MCF 10A (cell line): ENCODE results near the gene SARDH. TPM values are rescaled to one million over a fixed set of nuclear protein-coding genes. Genes with fewer than 3 reads are reported as not detected.

Experiments used
- BruUV-seq: library from RNA; stranded (reverse); fragments of 400-500 nt; replicated peaks from 2 replicates; lab custom pipeline; 2021; lab: Mats Ljungman, UMichigan
- CTCF ChIA-PET: fragments of 300-600 bp; sonication (Branson Sonifier 250); formaldehyde crosslinking; extraction: SDS; loops from one replicate; lab custom pipeline; 2021; ENCODE audit warnings: antibody characterized with exemption, inconsistent platforms; lab: Yijun Ruan, JAX
- POLR2A ChIA-PET: fragments of 300-600, 350-650 bp; sonication (Branson Sonifier 250); formaldehyde crosslinking; extraction: SDS; loops from one replicate; lab custom pipeline; 2020; ENCODE audit warnings: antibody characterized with exemption, inconsistent platforms; lab: Yijun Ruan, JAX
- DNase-seq: peaks from one replicate; pipeline ENCODE4 v3.0.0-alpha.2; 2018; ENCODE audit not compliant: unreplicated experiment
- H3K27ac Mint-ChIP-seq: one replicate; pipeline ENCODE4 v1.8.0; 2022; ENCODE audit warnings: mild to moderate bottlenecking, low read depth, mixed read lengths; ENCODE audit not compliant: unreplicated experiment
- H3K27me3 Mint-ChIP-seq: one replicate; pipeline ENCODE4 v1.8.0; 2022; ENCODE audit warnings: mixed read lengths; ENCODE audit not compliant: insufficient read depth, unreplicated experiment
- H3K36me3 Mint-ChIP-seq: one replicate; pipeline ENCODE4 v1.8.0; 2022; ENCODE audit warnings: mild to moderate bottlenecking, moderate library complexity, mixed read lengths; ENCODE audit not compliant: insufficient read depth, unreplicated experiment
- H3K4me1 Mint-ChIP-seq: one replicate; pipeline ENCODE4 v1.8.0; 2022; ENCODE audit warnings: mixed read lengths; ENCODE audit not compliant: insufficient read depth, unreplicated experiment
- H3K4me3 Mint-ChIP-seq: one replicate; pipeline ENCODE4 v1.8.0; 2022; ENCODE audit warnings: mild to moderate bottlenecking, moderate library complexity, mixed read lengths; ENCODE audit not compliant: unreplicated experiment
- H3K9me3 Mint-ChIP-seq: one replicate; pipeline ENCODE4 v1.8.0; 2022; ENCODE audit warnings: mixed read lengths; ENCODE audit not compliant: unreplicated experiment
- intact Hi-C: fragments of 100-400 bp; cut with micrococcal nuclease; formaldehyde crosslinking; loops from 2 replicates; pipeline ENCODE4 v1.14.1; 2022
- total RNA-seq: library from RNA; stranded (reverse); gene quantifications from 2 replicates; pipeline ENCODE4 v1.2.3, GENCODE V29; 2022
- TF ChIP-seq, protein P1 (sequence below): fragments of 200-600 bp; IDR thresholded peaks from one replicate; pipeline ENCODE4 v1.8.0; 2022; ENCODE audit warnings: antibody characterized with exemption, mild to moderate bottlenecking; ENCODE audit not compliant: unreplicated experiment

SARDH gene
- total RNA-seq, 1 experiment from 2014 or later = not detected

DNA sequence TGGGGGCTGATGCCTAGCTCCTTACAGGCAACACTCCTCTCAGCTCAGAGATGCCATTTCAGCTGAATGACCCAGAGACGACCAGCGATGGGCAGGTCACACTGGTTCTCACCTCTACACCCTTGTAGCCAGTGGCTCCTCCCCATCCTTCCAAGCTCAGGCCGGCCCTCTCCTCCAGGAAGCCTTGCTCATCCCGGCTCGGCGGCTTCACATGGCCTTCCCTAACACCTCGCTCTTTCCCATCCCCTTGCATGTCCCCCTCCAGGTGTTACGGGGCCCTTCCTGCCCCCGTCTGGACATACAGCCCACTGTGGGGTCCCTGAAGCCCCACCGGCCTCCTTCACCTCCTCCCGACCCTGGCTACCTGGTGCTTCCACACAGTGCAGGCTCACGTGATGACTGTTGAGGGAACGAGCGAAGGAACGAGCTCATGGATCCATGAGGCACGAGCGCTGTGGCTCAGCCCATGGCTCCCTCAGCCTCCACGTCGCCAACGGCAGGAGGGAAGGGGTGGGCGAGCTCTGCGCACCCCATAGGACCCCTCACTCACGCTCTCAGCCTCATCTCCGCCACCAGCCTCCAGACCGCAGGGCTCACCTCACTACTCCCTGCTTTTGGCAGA is 45.7 kb downstream of the SARDH start:
- Mint-ChIP-seq H3K4me3 (no peak overlapping the region), H3K36me3 (peaks cover 6% of the 10 kb centered on the region), H3K27me3 (peaks cover 73% of the 10 kb centered on the region), H3K4me1 (no peaks in the 10 kb centered on the region), H3K9me3 (no peaks in the 10 kb centered on the region), H3K27ac (no peak overlapping the region)
- no peak for DNase-seq
- intact Hi-C loops = no loop called here
- ChIA-PET POLR2A (no interaction called here), CTCF (interaction anchor here (0.5 kb wide), 1 partner anchor 1935 kb away, joined by 5 read pairs; no protein-coding TSS in a partner anchor)
- TF ChIP-seq, protein P1, sequence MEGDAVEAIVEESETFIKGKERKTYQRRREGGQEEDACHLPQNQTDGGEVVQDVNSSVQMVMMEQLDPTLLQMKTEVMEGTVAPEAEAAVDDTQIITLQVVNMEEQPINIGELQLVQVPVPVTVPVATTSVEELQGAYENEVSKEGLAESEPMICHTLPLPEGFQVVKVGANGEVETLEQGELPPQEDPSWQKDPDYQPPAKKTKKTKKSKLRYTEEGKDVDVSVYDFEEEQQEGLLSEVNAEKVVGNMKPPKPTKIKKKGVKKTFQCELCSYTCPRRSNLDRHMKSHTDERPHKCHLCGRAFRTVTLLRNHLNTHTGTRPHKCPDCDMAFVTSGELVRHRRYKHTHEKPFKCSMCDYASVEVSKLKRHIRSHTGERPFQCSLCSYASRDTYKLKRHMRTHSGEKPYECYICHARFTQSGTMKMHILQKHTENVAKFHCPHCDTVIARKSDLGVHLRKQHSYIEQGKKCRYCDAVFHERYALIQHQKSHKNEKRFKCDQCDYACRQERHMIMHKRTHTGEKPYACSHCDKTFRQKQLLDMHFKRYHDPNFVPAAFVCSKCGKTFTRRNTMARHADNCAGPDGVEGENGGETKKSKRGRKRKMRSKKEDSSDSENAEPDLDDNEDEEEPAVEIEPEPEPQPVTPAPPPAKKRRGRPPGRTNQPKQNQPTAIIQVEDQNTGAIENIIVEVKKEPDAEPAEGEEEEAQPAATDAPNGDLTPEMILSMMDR = no peak
- BruUV-seq = no TSS peak

DNA sequence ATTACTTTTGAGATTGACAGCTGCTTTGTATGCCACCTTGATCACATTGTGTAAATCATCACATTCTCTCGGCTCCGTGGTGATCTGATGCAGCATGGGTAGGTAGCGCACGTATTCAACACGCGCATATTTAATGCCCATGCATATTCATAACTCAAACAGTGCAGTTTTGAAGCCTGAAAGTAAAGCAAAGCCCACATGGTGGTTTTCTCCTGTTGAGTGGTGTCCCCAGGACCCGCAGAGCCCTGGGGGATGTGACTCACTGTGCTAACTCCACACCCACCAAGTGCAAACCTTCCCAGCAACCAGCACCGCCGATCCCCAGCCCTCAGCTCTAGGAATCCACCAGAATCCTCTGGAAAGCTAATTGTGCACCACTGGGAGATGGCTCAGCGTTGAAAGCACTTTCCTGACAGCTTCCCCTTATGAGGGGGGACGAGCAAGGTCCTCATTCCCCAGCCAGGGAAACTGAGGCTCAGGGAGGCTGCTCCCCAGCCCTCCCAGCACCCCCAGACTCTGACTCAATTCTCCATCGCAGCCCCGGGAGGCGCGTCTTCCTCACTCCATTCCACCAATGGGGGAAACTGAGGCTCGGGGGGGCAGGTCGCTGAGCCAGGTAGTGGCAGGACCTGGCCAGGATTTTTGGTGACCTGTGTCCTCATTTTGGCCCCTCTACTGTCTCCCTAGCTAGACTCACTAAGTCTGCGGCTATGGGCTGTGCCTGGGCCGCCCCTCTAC is 46.4 kb downstream of the SARDH start:
- CTCF ChIA-PET = interaction anchor here (0.6 to 0.7 kb wide), 3 partner anchors 50 to 527 kb away, joined by 3 to 4 read pairs (median 3); no protein-coding TSS in a partner anchor
- no TSS peak for BruUV-seq
- H3K36me3 Mint-ChIP-seq = peaks cover 6% of the 10 kb centered on the region
- no peak overlapping the region for H3K4me3 Mint-ChIP-seq
- peaks cover 66% of the 10 kb centered on the region for H3K27me3 Mint-ChIP-seq
- POLR2A ChIA-PET = interaction anchor here (0.8 kb wide), 1 partner anchor 110 kb away, joined by 3 read pairs; no protein-coding TSS in a partner anchor
- no peak overlapping the region for H3K27ac Mint-ChIP-seq
- no peaks in the 10 kb centered on the region for H3K9me3 Mint-ChIP-seq
- no peaks in the 10 kb centered on the region for H3K4me1 Mint-ChIP-seq
- DNase-seq = no peak
- intact Hi-C loops = no loop called here
- TF ChIP-seq, protein P1 = no peak

DNA sequence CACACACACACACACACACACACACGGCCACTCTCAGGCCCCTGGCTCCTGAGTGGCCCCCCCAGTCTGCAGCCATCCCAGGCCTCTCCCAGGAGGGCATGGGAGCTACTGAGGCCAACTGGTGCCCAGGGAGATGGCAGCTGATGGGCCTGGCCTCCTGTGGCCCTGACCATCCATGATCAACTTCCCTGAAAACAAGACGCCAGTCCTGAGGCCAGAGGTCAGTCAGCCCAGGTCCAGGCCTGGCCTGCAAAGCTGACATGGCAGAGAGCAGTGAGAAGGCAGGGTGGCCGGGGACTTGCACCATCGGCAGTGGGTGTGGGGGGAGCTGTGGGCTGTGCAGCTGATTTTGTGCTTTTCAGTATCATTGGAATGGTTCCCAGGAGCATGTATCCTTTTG is 47.0 kb downstream of the SARDH start:
- DNase-seq = no peak
- intact Hi-C loops = no loop called here
- Mint-ChIP-seq H3K27ac (no peak overlapping the region), H3K27me3 (peaks cover 66% of the 10 kb centered on the region), H3K4me3 (no peak overlapping the region), H3K36me3 (peaks cover 6% of the 10 kb centered on the region), H3K4me1 (no peaks in the 10 kb centered on the region), H3K9me3 (no peaks in the 10 kb centered on the region)
- ChIA-PET CTCF (interaction anchor here (0.6 to 0.7 kb wide), 2 partner anchors 51 to 177 kb away, joined by 3 read pairs; no protein-coding TSS in a partner anchor), POLR2A (interaction anchor here (0.8 kb wide), 1 partner anchor 109 kb away, joined by 3 read pairs; no protein-coding TSS in a partner anchor)
- TF ChIP-seq, protein P1 = no peak
- BruUV-seq = no TSS peak

DNA sequence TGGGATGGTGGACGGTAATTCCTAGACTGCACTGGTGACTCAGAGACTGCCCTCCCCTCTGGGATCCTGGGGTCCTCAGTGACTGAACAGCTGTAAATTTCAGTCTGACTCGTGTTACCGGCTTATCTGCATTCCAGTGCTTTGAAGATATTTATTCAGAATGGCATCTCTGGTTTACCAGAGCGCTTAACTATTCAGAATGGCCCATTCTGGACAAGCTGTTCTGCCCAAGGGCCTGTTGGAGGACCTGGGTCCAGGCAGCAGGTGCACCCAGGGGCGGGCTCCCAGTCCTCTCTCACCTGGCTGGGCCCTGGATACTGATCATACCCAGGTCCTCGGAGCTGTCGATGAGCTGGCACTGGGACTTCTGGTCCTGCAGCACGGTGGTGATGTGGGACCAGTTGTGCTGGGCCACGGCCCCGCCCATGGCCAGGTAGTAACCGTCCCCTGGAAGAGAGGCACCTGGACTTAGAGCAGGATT is 48.0 kb downstream of the SARDH start:
- peaks cover 66% of the 10 kb centered on the region for H3K27me3 Mint-ChIP-seq
- ChIA-PET POLR2A (no interaction called here), CTCF (no interaction called here)
- H3K4me1 Mint-ChIP-seq = no peaks in the 10 kb centered on the region
- no TSS peak for BruUV-seq
- no peak overlapping the region for H3K27ac Mint-ChIP-seq
- intact Hi-C loops = no loop called here
- H3K36me3 Mint-ChIP-seq = peaks cover 6% of the 10 kb centered on the region
- TF ChIP-seq, protein P1 = no peak
- DNase-seq = no peak
- no peak overlapping the region for H3K4me3 Mint-ChIP-seq
- H3K9me3 Mint-ChIP-seq = no peaks in the 10 kb centered on the region
